ENCODE results near the gene CAMK2A.

DNA sequence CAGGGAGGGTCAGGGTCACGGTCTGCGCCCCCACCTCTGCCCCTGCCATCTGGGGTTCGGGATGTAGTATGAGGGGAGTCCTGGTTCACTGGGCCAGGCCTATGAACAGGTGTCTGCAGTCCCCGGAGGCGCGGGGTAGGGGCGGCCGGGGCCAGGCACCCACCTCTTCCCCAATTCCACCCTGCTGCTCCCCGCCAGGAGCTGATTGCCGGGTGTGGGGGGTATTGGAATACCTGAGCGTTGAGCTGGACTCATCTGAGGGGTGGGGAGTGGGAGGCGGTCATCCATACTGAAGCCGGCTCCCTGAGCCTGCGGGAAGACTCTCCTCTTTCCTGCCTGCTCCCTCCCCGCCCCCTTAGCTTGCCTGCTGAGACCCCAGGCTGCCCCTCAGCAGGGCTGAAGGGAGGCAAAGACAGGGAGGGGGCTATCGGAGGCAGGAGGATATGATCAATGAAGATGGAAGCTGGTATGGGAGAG is 99.0 kb downstream of the CAMK2A start:
- TF ChIP-seq, protein P1, sequence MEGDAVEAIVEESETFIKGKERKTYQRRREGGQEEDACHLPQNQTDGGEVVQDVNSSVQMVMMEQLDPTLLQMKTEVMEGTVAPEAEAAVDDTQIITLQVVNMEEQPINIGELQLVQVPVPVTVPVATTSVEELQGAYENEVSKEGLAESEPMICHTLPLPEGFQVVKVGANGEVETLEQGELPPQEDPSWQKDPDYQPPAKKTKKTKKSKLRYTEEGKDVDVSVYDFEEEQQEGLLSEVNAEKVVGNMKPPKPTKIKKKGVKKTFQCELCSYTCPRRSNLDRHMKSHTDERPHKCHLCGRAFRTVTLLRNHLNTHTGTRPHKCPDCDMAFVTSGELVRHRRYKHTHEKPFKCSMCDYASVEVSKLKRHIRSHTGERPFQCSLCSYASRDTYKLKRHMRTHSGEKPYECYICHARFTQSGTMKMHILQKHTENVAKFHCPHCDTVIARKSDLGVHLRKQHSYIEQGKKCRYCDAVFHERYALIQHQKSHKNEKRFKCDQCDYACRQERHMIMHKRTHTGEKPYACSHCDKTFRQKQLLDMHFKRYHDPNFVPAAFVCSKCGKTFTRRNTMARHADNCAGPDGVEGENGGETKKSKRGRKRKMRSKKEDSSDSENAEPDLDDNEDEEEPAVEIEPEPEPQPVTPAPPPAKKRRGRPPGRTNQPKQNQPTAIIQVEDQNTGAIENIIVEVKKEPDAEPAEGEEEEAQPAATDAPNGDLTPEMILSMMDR (IDR thresholded peaks at IDR 0.05; ENCODE audit: insufficient read depth, low read depth, low read length) = no peak
- TF ChIP-seq EZH2 (IDR thresholded peaks at IDR 0.05; ENCODE audit: insufficient read depth, low read length) = peak; percentile 13
